GM11168 (cell line): Measurements from ENCODE around the gene DHRS11.
"Not testable (repeated sequence)": the region's sequence is repeated elsewhere in the genome, so short reads cannot be mapped to it uniquely, and the experiment has no call there.

Experiments used
- in situ Hi-C: fragments of 300-500 bp; cut with MboI; formaldehyde crosslinking; loops from one replicate; pipeline ENCODE4 v1.12.0; 2022; ENCODE audit warnings: low sequenced_read_pairs; ENCODE audit not compliant: unreplicated experiment

Gene DHRS11

DNA sequence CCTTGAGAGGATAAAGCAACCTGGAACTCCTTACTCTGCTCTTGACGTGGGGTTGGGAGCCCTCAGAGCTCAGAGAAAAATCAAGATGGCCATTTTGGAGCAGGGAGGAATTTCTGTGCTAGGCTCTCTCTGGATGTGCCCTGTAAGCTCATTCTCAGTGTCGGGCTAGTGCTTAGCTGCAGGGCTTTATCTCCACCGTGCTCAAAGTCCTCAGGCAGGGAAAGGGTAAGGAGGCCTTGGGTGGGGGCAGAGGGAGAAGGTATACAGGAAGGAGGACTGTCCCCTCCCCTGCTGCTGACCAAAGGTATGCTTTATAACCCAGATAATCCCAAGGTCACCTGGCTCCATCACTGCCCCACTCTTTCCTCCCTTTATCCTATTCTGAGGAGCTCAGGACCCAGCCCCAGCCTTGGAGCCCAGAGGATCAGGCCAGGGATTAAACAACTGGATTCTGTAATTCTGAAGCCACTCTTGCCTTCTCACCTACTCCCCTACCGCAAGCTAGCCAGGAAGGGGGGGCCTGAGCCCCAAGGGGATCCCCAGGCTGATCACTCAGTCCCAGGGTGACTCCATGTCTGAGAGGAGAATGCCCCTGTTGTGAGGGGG is 1.1 kb downstream of the DHRS11 start:
- in situ Hi-C loops, result no loop called here

DNA sequence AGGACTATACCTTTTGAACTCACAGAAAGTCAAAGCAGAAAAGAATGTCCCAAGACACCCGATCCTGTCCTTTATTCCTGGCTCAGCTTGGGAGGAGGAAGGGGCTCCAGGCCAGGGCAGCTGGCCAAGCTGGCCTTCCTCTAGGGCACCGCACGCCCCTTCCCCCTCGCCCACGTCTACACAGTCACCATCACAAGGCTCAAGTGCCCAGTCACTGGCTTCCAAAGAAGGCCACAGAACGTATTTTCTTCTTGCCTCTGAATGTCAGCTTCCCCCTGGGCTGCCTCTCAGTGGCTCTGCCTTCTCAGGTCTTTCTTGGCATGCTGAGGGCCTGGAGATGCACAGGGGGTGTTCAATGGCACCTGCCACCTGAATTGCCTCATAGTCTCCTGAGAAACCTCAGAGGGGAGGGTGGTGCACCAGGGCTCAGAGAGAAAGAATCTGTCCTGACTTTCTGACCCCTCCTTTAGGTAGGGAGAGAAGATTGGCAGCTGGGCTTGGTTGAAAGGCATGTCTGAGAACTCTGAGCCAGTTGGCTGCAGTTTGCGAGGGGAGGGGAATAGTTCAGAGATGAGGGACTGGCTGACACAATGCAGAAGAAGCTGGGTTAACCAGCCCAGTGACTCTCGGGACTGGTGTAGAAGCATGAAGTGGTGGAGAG is 2.1 kb downstream of the DHRS11 start:
- in situ Hi-C loops, result no loop called here

GRCh38 chr17:36594626-36595401 is 3.1 kb downstream of the DHRS11 start:
- in situ Hi-C loops, result no loop called here

- in situ Hi-C loops, result no loop called here
These were observed 5.5 kb downstream of the DHRS11 start for GRCh38 chr17:36597226-36597625.

- in situ Hi-C loops, result no loop called here
These were observed 6.4 kb downstream of the DHRS11 start for GRCh38 chr17:36597866-36598777.

DNA sequence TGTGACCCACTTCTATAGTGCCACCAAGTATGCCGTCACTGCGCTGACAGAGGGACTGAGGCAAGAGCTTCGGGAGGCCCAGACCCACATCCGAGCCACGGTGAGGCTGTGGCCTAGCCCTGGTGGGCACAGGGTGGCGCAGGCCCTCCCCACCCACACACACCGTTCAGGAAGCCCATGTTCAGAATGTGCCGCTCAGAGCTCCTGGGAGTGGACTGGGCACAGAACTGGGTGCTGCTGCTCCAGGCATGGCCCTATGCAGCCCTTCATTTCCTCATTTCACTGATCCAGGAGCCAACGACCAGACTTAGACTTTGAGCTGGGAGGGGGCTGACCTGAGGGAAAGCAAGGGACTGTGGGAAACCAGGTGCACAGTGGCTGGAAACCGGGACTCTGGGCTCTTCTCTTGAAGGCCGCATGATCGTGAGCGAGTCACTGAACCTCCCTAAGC is 7.3 kb downstream of the DHRS11 start:
- in situ Hi-C loops, result no loop called here

GRCh38 chr17:36599546-36600250 is 8.0 kb downstream of the DHRS11 start:
- in situ Hi-C loops, result no loop called here

DNA sequence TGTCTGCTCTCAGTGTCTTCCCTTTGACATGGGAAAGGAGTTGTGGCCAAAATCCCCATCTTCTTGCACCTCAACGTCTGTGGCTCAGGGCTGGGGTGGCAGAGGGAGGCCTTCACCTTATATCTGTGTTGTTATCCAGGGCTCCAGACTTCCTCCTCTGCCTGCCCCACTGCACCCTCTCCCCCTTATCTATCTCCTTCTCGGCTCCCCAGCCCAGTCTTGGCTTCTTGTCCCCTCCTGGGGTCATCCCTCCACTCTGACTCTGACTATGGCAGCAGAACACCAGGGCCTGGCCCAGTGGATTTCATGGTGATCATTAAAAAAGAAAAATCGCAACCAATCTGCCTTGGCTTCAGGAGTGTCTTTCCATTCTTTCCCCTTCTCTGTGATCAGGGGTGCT is 8.8 kb downstream of the DHRS11 start:
- in situ Hi-C loops, result no loop called here

DNA sequence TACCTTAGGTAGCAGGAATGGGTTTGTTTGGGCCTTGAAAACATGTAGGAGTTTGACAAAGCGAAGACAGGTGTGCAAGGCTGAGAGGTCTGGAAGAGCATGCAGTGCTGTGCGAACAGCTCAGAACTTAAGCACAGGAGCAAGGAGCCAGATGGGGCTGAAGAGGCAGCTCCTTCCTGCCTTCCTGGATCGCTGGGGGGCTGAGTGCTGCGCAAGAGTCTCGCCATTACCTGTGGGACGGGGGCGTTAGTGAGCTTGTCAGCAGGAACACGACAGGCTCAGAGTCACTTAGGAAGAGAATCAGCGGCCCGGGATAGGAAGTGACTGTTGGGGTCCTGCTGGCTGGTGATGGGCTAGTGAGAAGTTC is 9.2 kb downstream of the DHRS11 start:
- in situ Hi-C loops, result no loop called here

GRCh38 chr17:36601303-36602029 is 9.8 kb downstream of the DHRS11 start, which contains the start of gene MRM1:
Gene MRM1 (plus strand): TSS chr17:36601583. CDS start chr17:36601811, 228 bp downstream.
- in situ Hi-C loops, result no loop called here

DNA sequence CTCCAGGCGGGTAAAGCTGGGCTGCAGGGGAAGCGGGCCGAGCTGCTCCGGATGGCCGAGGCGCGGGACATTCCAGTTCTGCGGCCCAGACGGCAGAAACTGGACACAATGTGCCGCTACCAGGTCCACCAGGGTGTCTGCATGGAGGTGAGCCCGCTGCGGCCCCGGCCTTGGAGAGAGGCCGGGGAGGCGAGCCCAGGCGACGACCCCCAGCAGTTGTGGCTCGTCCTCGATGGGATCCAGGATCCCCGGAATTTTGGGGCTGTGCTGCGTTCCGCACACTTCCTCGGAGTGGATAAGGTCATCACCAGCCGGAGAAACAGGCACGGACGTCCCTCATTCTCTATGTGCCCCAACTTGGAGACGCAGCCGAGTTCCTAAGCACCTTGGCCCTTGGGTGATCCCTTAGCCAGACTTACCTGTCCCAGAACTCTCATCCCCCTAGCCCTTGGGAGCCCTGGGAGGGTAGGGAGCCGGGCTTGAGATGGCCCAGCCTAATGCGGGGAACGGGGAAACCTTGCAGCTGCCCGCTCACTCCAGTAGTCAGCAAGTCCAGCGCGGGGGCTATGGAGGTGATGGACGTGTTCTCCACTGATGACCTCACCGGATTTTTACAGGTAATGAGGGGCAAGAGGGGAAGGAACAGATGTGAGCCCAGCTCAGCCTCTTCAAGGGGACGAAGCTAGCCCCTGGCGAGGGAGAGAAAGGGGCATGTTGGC is 10.5 kb downstream of the DHRS11 start:
- in situ Hi-C loops, result no loop called here

GRCh38 chr17:36602924-36603384 is 11.3 kb downstream of the DHRS11 start:
- in situ Hi-C loops, result no loop called here

DNA sequence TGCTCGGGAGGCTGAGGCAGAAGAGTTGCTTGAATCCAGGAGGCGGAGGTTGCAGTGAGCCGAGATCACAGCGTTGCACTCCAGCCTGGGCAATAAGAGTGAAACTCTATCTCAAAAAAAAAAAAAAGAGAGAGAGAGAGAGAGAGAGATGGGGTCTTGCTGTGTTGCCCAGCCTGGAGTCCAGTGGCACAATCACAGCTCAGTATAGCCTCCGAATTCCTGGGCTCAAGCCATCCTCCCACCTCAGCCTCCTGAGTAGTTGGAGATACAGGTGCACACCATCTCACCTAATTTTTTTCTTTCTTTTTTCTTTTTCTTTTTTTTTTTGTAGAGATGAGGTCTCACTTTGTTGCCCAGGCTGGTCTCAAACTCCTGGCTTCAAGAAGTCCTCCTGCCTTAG is 13.3 kb downstream of the DHRS11 start:
- in situ Hi-C loops, result not testable (repeated sequence)

DNA sequence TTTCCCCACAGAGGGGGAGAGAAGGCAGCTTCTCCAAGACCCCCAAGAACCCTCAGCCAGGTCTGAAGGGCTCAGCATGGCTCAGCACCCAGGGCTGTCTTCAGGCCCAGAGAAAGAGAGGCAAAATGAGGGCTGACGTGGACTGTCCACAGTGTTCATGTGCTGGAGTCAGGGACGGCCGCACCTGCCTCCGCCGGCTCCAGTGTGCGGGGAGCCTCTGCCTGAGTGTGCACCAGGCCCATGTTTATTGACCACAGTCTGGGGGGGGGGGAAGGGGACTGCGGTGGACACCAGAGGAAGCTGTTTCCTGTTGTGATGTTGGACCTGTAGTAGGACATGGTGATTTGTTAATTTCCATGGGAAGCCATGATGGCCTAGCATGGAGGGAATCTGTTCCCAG is 16.6 kb downstream of the DHRS11 start:
- in situ Hi-C loops, result no loop called here

DNA sequence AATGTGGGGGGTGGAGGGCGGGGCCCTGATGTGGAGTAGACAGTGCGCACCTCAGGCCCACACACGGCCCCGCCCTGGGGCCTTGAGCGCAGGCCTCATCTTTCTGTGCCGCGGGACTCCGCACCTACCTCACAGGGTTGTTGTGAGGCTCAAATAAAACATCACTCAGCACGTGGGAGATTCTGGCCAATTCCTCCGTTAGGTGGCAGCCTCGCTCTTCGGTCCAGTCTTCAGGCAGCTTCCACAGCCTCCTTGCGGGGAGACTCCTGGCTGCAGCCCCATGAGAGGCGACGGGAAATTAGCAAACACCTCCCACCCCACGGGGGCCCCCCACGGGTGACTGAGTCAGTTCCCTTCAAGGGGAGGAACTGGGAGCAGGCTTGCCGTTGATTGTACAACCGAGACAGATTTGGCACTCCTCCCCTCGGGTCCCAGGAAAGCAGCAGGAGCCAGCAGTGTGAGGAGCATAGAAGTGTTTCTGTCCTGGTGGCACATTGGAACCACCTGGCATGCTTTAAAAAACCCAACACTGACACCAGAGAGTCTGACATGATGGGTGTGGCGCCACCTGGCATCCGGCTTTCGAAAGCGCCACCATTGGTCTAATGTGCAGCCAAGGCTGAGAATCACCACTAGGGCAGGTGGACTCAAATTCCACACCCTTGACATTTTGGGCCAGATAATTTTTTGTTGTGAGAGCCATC is 17.3 kb downstream of the DHRS11 start:
- in situ Hi-C loops, result no loop called here

DNA sequence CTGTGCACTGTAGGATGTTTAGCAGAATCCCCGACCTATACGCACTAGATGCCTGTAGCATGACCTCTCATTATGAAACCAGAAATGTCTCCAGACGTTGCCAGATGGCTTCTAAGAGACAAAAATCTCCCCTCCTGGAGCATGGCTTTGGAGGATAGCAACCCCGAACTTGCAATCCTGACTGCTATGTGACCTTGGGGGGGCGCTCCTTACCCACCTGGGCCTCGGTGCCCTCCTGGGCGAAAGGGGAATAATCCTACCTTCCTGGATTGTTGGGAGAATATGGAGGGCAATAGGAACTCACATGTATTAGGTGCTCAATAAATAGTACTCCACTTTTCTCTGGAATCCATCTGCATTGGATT is 17.8 kb downstream of the DHRS11 start:
- in situ Hi-C loops, result no loop called here

- in situ Hi-C loops, result no loop called here
These were observed 18.8 kb downstream of the DHRS11 start for GRCh38 chr17:36610474-36610873.
